IPS-NIHi11 (cell line): Measurements from ENCODE around the gene UBR1.
"Not testable (repeated sequence)": the region's sequence is repeated elsewhere in the genome, so short reads cannot be mapped to it uniquely, and the experiment has no call there.

Experiments
- DNase-seq: peaks from one replicate; pipeline ENCODE4 v3.0.0; 2012; ENCODE audit warnings: mixed read lengths, low spot score

Gene UBR1

GRCh38 chr15:43105778-43106485, at the start of gene UBR1:
Gene UBR1, minus strand, starts transcription at chr15:43106038. Its CDS starts 16 bp downstream, at chr15:43106022.
- DNase-seq = peak; percentile 99

DNA sequence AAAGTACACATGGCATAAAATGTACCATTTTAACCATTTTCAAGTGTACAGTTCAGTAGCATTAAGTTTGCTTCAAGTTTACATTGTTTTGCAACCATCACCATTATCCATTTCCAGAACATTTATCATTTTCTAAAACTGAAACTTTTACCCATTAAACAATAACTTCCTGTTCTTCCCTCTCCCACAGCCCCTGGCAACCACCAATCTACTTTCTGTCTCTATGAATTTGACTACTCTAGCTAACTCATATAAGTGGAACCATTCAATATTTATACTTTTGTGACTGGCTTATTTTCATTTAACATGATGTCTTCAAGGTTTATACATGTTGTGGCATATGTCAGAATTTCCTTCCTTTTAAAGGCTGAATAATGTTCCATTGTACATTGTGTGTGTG, 47.4 kb upstream of the UBR1 start:
- DNase-seq = no peak

DNA sequence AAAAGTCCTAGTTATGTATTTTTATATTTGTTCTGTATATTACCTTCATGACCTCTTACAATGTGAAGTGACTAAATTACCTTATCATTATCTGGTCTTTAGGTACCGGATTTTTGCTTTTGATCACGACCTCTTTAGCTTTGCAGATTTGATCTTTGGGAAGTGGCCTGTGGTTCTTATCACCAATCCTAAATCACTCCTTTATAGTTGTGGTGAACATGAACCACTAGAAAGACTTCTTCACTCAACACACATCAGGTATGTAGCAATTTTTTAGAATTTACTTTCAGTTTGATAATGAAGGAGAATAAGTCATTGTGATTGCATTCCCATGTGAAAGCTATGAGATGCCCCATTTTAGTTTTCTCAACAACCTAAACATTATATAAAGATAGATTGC, 45.9 kb upstream of the UBR1 start:
- DNase-seq = no peak

- peak; percentile 20 for DNase-seq
Measured at GRCh38 chr15:43150191-43150929, 44.5 kb upstream of the UBR1 start.

DNA sequence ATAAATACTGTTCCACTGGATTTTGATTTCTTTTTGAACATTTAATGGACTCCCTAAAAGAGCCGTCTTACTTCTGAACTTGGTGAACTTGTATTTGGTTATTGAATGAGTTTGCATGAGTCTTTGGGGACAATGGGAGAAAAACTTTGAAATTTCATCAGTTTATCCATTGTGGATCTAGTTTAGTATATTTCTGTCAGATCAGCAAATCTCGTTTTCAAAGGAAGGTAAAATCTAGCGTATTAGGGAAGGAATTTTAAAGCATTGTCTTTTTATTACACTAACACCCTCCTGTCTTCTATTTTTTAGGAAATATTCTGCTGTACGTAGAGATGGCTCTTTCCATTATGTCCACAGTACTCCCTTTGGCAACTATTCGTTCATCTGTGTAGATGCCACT, 40.3 kb upstream of the UBR1 start:
- DNase-seq = no peak

DNA sequence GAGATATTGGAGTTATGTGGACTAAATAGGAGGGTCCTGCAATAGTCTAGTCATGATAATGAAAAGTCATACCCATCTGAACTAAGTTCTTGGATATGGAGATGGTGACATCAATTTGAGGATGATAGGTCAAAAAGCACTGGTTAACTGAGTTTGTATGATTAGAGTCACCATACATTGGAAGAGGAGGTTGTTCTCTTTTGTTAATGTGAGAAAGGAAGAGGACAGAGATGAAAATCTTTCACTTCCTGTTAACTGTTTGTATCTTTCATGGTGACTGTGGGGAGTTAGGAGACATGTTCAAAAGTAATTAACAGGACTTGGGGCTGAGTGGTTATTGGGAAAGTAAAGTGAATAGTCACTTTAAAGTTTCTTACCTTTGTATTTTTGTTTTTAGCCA, 38.7 kb upstream of the UBR1 start:
- no peak for DNase-seq

- no peak for DNase-seq
Measured at GRCh38 chr15:43143203-43143941, 37.5 kb upstream of the UBR1 start.

- DNase-seq = peak; percentile 18
Measured at GRCh38 chr15:43135351-43135750, 29.5 kb upstream of the UBR1 start.

DNA sequence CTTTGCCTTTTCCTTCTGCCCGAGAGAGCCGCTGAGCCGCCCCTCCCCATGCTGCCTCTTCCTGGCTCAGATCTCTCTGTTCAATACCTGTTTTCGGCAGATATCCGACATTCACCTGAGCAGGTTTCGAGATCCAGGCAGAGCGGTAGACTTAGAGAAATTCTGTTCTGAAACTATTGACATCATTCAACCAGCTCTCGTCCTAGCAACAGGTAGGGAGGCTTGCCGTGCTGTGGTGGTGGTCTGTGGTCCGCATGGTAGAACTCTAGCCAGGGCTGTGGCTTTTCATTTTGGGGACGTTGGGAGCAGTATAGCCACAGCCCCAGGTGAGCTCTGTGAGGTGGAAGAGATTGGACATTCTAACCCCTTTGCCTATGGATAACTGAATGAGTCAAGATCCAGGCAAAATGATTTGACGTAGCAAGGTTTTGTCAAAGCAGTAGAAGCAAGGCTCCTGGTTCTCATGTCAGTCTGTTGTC, 28.4 kb upstream of the UBR1 start:
- DNase-seq = peak; percentile 14

- peak; percentile 85 for DNase-seq
Measured at GRCh38 chr15:43133430-43134156, 27.8 kb upstream of the UBR1 start, which contains the start of gene TMEM62. Gene TMEM62, plus strand, starts transcription at chr15:43133586. Its CDS starts 217 bp downstream, at chr15:43133803.

- DNase-seq = no peak
Measured at GRCh38 chr15:43132830-43133429, 27.1 kb upstream of the UBR1 start.

DNA sequence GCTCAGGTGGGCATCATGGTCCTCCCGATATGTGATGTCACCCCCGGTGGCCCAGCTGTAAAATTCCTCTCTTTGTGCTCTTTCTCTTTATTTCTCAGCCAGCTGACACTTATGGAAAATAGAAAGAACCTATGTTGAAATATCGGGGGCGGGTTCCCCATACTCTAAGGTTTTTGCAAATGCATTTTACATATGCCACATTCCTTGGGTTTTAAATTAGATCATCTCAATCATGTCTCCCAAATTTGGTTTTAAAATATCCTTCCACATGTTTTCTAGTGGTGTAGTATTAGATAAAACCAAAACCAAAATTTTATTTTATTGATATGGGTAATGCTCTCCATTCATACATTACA, 23.1 kb upstream of the UBR1 start:
- DNase-seq = no peak

GRCh38 chr15:43128174-43128979, 22.5 kb upstream of the UBR1 start:
- not testable (repeated sequence) for DNase-seq

DNA sequence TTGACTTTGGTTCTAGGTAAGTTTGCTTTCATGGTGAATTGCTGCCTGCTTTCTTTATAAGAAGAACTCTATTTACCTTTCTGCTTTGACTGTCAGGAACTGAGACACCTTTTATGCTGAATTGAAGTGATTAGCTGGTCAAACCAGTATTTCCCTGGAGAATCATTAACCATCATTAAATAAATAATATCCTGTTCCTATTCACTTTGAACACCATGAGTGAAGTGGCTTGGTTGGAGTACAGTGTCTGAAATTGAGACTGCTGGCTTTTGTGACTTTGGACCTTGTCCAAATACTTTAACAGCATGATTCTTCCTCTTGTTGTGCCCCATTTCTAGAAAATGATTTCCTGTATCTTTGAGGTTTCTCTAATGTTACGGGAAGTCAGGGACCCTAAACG, 21.9 kb upstream of the UBR1 start:
- no peak for DNase-seq

DNA sequence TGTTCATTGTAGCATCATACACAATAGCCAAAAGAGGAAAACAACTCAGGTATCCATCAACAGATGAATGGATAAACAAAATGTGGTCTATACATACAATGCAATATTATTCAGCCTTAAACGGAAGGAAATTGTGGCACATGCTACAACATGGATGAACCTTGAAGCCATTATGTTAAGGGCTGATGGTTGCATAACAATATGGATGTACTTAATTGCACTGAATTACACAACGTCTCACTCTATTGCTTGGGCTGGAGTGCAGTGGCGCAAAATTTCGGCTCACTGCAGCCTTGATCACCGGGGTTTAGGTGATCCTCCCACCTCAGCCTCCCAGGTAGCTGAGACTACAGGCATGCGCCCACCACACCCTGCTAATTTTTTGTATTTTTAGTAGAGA, 20.5 kb upstream of the UBR1 start:
- DNase-seq = no peak

GRCh38 chr15:43125100-43125661, 19.3 kb upstream of the UBR1 start:
- no peak for DNase-seq

- DNase-seq = no peak
Measured at GRCh38 chr15:43121863-43122262, 16.0 kb upstream of the UBR1 start.

DNA sequence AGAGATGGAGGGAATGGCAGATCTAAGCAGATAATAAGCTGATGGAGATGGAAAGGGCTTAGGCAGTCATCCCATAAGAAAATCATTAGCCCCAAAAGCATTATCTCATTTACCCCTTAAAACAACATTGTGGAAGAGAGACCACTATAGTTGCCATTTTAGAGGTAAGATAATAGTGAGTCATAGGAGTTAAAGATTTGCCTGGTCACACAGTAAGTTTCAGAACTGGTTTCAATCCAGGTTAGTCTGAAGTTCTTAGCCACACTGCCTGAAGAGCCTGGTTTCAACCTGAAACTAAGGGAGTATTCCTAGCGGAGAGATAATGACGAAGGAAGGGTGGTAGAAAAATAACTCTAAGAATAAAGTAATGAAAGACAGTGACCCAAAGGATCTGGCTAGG, 13.0 kb upstream of the UBR1 start:
- no peak for DNase-seq

DNA sequence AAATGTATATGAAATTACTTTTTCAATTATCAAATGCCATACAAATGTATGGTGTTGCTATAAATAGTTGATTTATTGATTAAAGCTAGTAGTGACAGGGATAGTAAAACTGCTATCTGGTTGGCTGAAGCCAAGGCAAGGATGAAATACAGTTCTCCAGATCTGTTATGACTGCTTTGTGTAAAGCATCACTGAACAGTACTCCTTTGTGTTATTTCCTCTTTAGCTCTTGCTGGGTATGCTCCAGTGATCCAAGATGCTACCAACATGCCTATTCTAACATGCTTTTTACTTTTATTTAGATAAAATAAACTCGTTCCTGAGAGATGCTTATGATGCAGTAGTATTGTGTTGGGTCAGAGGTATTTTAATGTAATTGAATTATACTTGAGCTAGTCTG, 12.4 kb upstream of the UBR1 start:
- no peak for DNase-seq

- no peak for DNase-seq
Measured at GRCh38 chr15:43111354-43111753, 5.5 kb upstream of the UBR1 start.

DNA sequence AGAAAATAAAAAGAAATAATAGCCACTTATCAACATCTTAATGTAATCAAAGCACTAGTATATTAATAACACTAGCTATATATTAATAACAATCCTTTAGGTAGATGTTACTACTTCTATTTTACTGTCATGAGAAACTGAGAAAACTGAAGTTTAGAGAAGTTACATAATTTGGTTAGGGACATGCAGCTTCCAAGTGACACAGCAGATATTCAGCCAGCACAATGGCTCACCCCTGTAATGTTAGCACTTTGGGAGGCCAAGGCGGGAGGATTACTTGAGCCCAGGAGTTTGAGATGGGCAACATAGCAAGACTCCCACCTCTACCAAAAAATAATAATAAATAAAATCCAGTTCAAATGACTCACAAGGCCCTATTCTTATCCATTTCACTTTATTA, 1.9 kb upstream of the UBR1 start:
- DNase-seq = no peak
